HFFc6 (cell line): Measurements from ENCODE around the gene RALGPS1. TPM values are rescaled to one million over a fixed set of nuclear protein-coding genes. Genes with fewer than 3 reads are reported as not detected.

Experiments
- DNase-seq: peaks from one replicate; pipeline ENCODE4 v3.0.0-alpha.2; 2018
- H3K27ac Mint-ChIP-seq: 2 replicates; pipeline ENCODE4 v1.8.0; 2020; ENCODE audit warnings: mild to moderate bottlenecking, mixed read lengths
- H3K27me3 Mint-ChIP-seq: 2 replicates; pipeline ENCODE4 v1.8.0; 2021; ENCODE audit warnings: mild to moderate bottlenecking, moderate library complexity, mixed read lengths; ENCODE audit not compliant: insufficient read depth
- H3K36me3 Mint-ChIP-seq: 2 replicates; pipeline ENCODE4 v1.8.0; 2021; ENCODE audit warnings: low read depth, mixed read lengths
- H3K4me1 Mint-ChIP-seq: 2 replicates; pipeline ENCODE4 v1.8.0; 2020; ENCODE audit warnings: low read depth, mixed read lengths
- H3K4me3 Mint-ChIP-seq: 2 replicates; pipeline ENCODE4 v1.8.0; 2020; ENCODE audit warnings: mild to moderate bottlenecking, moderate library complexity, mixed read lengths
- H3K9me3 Mint-ChIP-seq: 2 replicates; pipeline ENCODE4 v1.8.0; 2020; ENCODE audit warnings: mild to moderate bottlenecking, mixed read lengths
- CTCF ChIP-seq: fragments of 200-600 bp; sonication (generic); IDR thresholded peaks from 2 replicates; pipeline ENCODE4 v1.5.0; 2021; ENCODE audit warnings: antibody characterized with exemption, mild to moderate bottlenecking
- total RNA-seq, 6 experiments: library from RNA; stranded (reverse); fragmentation: NEBNext Ultra II Directional; extraction: Animal tissue kit (Norgen Biotek cat#: 25700); gene quantifications; 2 replicates in 1 of 6; 3 replicates in 5 of 6; pipeline ENCODE4 v1.2.3, GENCODE V29; 2021

The RALGPS1 gene
- total RNA-seq, 6 experiments from 2014 or later = 0.68 to 1.6 (median 1.1) TPM

GRCh38 chr9:126953041-126953809 is 38.6 kb downstream of the RALGPS1 start:
- peaks cover 5% of the 10 kb centered on the region for H3K27me3 Mint-ChIP-seq

GRCh38 chr9:126955811-126956210 is 41.2 kb downstream of the RALGPS1 start:
- TF ChIP-seq CTCF = no peak
- no peak for DNase-seq
- H3K9me3 Mint-ChIP-seq = no peaks in the 10 kb centered on the region
- no peak overlapping the region for H3K27ac Mint-ChIP-seq
- no peaks in the 10 kb centered on the region for H3K36me3 Mint-ChIP-seq
- no peak overlapping the region for H3K4me3 Mint-ChIP-seq
- H3K27me3 Mint-ChIP-seq = peaks cover 9% of the 10 kb centered on the region
- H3K4me1 Mint-ChIP-seq = peaks cover 33% of the 10 kb centered on the region

More at GRCh38 chr9:126953041-126953809, 38.6 kb downstream of the RALGPS1 start:
- peaks cover 21% of the 10 kb centered on the region for H3K4me1 Mint-ChIP-seq
- no peak for TF ChIP-seq CTCF
- no peaks in the 10 kb centered on the region for H3K36me3 Mint-ChIP-seq
- H3K4me3 Mint-ChIP-seq = no peak overlapping the region
- peak; percentile 15 for DNase-seq
- no peaks in the 10 kb centered on the region for H3K9me3 Mint-ChIP-seq
- no peak overlapping the region for H3K27ac Mint-ChIP-seq

- no peaks in the 10 kb centered on the region for H3K36me3 Mint-ChIP-seq
- TF ChIP-seq CTCF = no peak
- peaks cover 9% of the 10 kb centered on the region for H3K27me3 Mint-ChIP-seq
- H3K27ac Mint-ChIP-seq = peak overlapping the region; percentile 95
- peak; percentile 75 for DNase-seq
- no peaks in the 10 kb centered on the region for H3K9me3 Mint-ChIP-seq
- H3K4me3 Mint-ChIP-seq = peak overlapping the region; percentile 43; the same call in 1 of the 2 replicates
- peaks cover 33% of the 10 kb centered on the region for H3K4me1 Mint-ChIP-seq
Measured at GRCh38 chr9:126956917-126957686, 42.5 kb downstream of the RALGPS1 start.

GRCh38 chr9:126957687-126958053 is 43.1 kb downstream of the RALGPS1 start:
- peak; percentile 49 for DNase-seq
- H3K9me3 Mint-ChIP-seq = no peaks in the 10 kb centered on the region
- H3K36me3 Mint-ChIP-seq = no peaks in the 10 kb centered on the region
- H3K27ac Mint-ChIP-seq = peak overlapping the region; percentile 95
- H3K4me3 Mint-ChIP-seq = no peak overlapping the region; the same call in 1 of the 2 replicates
- H3K27me3 Mint-ChIP-seq = peaks cover 5% of the 10 kb centered on the region
- no peak for TF ChIP-seq CTCF
- peaks cover 33% of the 10 kb centered on the region for H3K4me1 Mint-ChIP-seq

- H3K27me3 Mint-ChIP-seq = peaks cover 3% of the 10 kb centered on the region
- H3K27ac Mint-ChIP-seq = no peak overlapping the region
- no peaks in the 10 kb centered on the region for H3K36me3 Mint-ChIP-seq
- no peaks in the 10 kb centered on the region for H3K9me3 Mint-ChIP-seq
- TF ChIP-seq CTCF = no peak
- peaks cover 28% of the 10 kb centered on the region for H3K4me1 Mint-ChIP-seq
- DNase-seq = no peak
- no peak overlapping the region for H3K4me3 Mint-ChIP-seq
Measured at GRCh38 chr9:126959336-126959735, 44.8 kb downstream of the RALGPS1 start.
